ENCODE data around the gene ATP13A3.

DNA sequence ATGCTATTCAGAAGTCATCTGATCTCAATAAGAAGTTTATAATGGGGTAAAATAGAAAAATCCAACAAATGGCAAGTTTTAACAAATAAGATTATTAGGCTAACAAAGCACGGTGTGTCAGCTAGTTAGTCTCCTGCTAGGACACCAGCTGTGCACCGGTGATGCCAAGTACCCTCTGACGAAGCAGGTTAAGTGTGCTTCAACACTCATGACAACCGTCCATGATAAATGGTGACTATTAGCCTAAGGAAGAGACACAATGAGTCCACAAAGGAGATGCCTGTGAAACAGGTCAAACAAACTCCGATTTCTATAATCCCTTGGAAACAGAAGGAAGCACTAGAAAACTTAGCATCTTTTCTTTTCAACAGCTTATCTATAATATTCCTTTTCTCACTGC lies 36.5 kb downstream of the ATP13A3 start:
- TF ChIP-seq, protein P1, sequence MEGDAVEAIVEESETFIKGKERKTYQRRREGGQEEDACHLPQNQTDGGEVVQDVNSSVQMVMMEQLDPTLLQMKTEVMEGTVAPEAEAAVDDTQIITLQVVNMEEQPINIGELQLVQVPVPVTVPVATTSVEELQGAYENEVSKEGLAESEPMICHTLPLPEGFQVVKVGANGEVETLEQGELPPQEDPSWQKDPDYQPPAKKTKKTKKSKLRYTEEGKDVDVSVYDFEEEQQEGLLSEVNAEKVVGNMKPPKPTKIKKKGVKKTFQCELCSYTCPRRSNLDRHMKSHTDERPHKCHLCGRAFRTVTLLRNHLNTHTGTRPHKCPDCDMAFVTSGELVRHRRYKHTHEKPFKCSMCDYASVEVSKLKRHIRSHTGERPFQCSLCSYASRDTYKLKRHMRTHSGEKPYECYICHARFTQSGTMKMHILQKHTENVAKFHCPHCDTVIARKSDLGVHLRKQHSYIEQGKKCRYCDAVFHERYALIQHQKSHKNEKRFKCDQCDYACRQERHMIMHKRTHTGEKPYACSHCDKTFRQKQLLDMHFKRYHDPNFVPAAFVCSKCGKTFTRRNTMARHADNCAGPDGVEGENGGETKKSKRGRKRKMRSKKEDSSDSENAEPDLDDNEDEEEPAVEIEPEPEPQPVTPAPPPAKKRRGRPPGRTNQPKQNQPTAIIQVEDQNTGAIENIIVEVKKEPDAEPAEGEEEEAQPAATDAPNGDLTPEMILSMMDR (conservative IDR thresholded peaks at IDR 0.05; ENCODE audit: low read depth, low read length) = no peak
- TF ChIP-seq RAD21 (IDR thresholded peaks at IDR 0.05; ENCODE audit: low read length) (no peak), CEBPB (IDR thresholded peaks at IDR 0.05; ENCODE audit: low read depth, low read length) (no peak), RCOR1 (IDR thresholded peaks at IDR 0.05; ENCODE audit: insufficient replicate concordance, low read length) (no peak), POLR2A (IDR thresholded peaks at IDR 0.05; ENCODE audit: low read depth, low read length) (no peak)
- TF ChIP-seq, protein P2, sequence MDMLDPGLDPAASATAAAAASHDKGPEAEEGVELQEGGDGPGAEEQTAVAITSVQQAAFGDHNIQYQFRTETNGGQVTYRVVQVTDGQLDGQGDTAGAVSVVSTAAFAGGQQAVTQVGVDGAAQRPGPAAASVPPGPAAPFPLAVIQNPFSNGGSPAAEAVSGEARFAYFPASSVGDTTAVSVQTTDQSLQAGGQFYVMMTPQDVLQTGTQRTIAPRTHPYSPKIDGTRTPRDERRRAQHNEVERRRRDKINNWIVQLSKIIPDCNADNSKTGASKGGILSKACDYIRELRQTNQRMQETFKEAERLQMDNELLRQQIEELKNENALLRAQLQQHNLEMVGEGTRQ (IDR thresholded peaks at IDR 0.05; ENCODE audit: low read depth, low read length) = no peak

Measured in IMR-90 (cell line).